ENCODE measurements around the gene SERPINF2.

- TF ChIP-seq POLR2AphosphoS5 (IDR thresholded peaks at IDR 0.05; ENCODE audit: low read depth) (no peak), STAT1 (IDR thresholded peaks at IDR 0.05; ENCODE audit: unreplicated experiment) (no peak), EZH2phosphoT487 (IDR thresholded peaks at IDR 0.05; ENCODE audit: unreplicated experiment) (no peak), REST (IDR thresholded peaks at IDR 0.05; ENCODE audit: unreplicated experiment) (no peak), CTCF (conservative IDR thresholded peaks at IDR 0.05; ENCODE audit: low read depth in 2 of 2) (no peak), EZH2 (IDR thresholded peaks at IDR 0.05; ENCODE audit: low read depth, unreplicated experiment) (no peak), CREB1 (CRISPR knock-in tag; IDR thresholded peaks at IDR 0.05; ENCODE audit: low read depth) (no peak), ZNF331 (CRISPR knock-in tag; IDR thresholded peaks at IDR 0.05; ENCODE audit: low read depth) (no peak)
These were observed 16.1 kb downstream of the SERPINF2 start for GRCh38 chr17:1758807-1759206.

Data from GM23338 (cell line).